Measurements from ENCODE around the gene GRAMD1B. TPM values are rescaled to one million over a fixed set of nuclear protein-coding genes. Genes with fewer than 3 reads are reported as not detected.
A peak's percentile ranks its signal among the peaks of the same experiment; 100 is the strongest.

GRAMD1B gene
- total RNA-seq, 1 donor from 2014 or later: 1.4 TPM

- no peak for ATAC-seq
Measured at GRCh38 chr11:123409456-123410217, 20.4 kb upstream of the GRAMD1B start.

GRCh38 chr11:123410218-123410549 is 19.9 kb upstream of the GRAMD1B start:
- ATAC-seq: no peak

DNA sequence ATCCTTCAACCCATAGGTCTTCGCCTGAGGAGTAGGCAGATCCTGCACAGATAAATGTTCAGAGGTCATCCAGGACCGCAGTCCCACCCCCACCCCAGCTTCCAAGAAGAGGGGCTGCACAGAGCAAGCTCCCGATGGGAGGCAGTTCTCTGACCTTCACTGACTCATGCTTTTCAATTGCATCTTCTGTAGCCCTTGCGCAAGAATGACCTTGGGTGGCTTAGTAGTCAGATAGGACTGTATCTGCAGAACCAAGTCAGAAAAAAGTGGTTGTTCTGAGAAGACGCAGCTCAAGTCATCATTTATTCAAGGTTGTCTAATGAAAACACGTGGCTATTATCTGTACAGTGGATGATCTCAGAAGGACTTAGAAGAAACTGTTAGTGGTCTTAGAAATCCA is 16.4 kb upstream of the GRAMD1B start:
- ATAC-seq: no peak

DNA sequence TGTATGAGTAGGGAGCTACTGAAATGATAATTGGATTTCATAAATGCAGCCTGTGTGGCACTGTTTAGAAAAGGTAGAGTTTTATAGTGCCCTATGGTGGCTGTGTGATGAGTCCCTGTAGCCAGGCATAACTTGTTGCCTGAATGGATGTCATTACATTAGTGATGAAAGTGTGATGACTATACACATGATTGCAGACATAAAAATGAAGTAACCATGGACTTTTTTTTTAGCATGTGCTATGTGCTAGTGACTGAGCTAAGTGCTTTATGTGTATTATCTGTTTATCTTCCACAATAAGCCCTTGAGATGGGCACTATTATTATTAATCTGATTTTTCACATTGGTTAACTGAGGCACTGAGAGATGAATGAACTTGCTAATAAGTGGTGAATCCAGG is 13.5 kb upstream of the GRAMD1B start:
- no peak for ATAC-seq

DNA sequence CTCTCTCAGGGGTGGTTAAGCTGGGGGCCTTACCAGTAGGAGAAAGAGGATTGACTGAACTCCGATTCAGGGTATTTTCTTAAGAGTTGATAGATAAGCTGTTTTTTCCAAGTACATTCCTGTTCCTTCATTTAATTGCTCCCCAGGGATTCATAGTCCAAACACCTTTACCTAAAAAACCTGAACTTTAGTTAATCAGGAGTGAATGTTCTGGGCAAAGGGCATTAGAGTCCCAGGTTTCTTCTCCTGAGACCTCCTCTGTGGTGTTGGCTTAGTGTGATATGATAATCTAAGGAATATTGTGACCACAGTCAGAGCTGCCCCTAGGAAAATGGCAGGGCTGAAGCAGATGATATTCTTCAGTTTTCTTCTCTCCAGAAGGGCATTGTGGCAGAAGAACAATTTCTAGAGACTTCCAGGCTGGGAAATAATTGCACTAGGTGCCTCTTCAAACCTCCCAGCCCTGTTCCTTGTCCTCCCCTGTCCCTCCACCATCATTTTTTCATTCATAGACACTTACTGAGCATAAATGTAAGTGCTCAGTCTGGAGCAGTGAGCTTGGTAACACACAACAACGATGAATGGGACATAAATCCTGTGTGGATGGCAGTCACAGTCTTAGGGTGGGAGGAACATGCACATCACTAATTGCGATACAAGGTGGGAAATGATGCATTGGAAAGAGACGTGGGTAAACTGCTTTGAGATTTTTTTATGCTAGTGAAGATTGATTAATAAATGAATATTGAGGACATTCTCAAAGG is 11.5 kb upstream of the GRAMD1B start:
- ATAC-seq: no peak

- ATAC-seq: peak; percentile 41
Measured at GRCh38 chr11:123419731-123420452, 10.2 kb upstream of the GRAMD1B start.

- ATAC-seq: no peak
Measured at GRCh38 chr11:123421589-123421988, 8.5 kb upstream of the GRAMD1B start.

- ATAC-seq: no peak
Measured at GRCh38 chr11:123425367-123425766, 4.7 kb upstream of the GRAMD1B start.

GRCh38 chr11:123426789-123427188 is 3.3 kb upstream of the GRAMD1B start:
- no peak for ATAC-seq

DNA sequence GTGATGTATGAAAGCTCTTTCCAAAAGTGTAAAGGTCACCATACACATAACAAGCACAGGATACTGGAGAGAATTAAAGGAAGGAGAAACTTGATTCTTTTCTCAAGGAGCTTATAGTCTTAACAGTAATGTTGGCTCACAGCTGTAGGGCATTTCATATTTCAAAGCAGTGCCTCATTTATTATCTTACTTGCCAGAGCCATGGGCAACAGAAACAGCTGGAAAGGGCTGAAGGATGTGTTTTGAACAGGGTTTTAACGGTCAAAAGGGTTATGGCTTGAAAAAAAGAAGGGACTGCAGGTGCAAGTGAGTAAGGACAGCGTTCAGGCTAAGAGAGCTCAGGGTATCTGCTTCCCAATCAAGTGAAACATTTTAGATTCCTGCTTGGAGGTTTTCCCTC is 2.7 kb upstream of the GRAMD1B start:
- ATAC-seq: no peak

GRCh38 chr11:123428116-123428715 is 1.9 kb upstream of the GRAMD1B start:
- ATAC-seq: no peak

DNA sequence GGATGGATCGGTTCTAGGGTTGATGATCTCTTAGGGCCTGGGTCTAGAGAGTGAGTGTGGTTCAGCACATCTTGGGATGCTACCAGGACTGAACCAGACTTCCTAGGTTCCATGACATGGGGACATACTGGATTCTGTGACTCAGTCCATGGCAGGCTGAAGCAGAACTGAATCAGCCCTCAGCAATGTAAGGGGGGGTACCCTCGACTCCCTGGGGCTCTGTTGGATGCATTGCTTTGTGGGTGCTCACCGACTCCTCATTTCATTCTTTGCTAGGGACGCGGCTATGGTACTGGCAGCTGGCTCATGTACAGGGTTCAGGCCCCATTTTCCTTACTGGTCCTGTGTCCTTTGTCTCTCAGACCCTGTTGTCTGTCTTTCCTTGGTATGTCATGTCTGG is 733 bp upstream of the GRAMD1B start:
- no peak for ATAC-seq

GRCh38 chr11:123430721-123431497 is 840 bp downstream of the GRAMD1B start:
- peak; percentile 79 for ATAC-seq

GRCh38 chr11:123431619-123432018 is 1.6 kb downstream of the GRAMD1B start:
- ATAC-seq: no peak

GRCh38 chr11:123434262-123434661 is 4.2 kb downstream of the GRAMD1B start:
- no peak for ATAC-seq

DNA sequence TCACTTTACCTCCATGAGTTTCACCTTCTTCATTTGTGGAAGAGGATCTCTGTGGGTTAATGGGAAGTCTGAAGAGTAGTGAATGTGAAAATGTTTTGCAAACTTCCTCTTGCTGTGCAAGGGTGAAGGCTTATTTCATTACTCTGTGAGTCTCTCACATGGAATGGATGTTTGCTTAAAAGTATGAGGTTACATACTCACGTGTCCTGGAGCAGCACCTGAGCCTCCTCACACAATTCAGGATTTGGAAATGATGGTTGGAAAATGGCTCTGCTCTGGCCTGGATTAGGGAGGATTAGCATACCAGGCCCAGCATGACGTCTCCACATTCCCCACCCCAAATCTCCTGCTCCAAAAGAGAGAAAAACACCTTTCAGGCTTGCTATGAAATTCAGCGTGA is 4.8 kb downstream of the GRAMD1B start:
- ATAC-seq: no peak

DNA sequence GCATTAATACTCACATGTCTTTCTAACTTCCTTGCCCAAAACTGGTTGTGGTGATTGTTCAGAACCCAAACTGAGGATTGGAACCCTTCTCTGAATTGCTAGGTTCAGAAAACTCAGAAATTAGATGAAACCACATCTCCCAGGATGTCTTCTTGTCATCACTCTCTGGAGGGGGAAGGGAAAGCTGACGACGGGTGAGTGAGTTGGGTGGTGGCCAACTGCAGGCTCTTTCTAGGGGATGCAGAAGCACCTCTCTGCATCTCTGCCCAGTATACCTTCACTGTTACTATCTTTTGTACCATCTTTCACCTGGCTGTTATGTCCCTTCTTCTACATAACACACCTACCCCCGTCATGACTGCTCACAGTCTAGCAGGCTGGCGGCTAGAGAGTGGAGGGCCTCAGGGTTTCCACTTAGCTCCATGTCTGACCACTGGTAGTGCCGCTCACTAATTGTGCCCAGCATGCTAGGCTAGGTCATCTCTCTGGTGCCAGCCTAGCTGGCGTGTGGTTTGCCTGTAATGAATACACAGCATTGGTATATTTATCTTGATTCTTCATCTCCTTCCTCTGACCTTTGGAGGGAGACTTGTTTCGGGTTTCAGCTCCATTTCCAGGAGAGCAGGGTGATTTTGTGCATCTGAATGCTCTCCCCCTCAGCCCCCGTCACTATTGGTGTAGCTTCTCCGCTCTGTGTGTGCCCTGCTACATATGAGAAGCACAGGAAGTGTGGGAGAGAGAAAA is 7.3 kb downstream of the GRAMD1B start:
- ATAC-seq: no peak

DNA sequence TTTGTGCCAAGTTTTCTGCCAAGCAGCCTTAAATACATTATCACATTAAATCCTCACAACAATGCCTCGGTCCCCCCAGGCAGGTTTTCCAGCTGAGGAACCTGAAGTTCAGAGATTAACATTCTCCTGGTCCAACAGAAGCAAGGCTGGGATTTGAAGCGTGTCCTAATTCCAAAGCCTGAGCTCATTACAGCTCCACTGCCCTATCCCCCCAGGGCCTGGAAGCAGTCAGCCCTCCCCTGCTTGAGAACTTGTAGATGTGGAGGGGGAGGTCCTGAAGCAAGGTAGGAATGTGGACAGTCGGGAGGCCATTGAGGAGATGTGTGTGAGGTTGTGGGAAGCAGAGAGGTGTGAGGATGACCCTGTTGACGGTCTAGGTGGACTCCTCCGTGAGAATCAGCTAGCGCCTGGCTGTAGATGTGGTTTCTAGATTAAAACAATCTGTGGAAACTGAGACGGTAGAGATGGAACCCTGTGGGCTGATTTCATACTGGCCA is 8.1 kb downstream of the GRAMD1B start:
- ATAC-seq: peak; percentile 28

DNA sequence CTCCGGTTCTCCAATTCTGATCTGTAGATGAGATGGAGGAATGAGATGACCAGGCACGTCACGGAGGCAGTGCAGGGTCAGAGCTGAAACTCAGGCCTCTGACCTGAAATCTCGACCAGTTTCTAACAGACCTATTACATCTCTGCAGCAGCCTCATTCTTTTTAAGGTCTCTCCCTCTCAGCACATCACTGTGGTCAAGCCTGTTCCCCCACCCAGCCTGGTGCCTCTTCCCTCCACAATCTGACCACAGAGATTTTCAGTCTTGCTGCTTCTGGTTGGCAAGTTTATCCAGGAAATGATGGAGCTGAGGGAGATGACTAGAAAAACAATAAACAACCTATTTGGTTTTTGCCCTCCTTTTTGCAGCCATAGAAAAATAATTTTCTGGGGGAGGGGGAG is 9.5 kb downstream of the GRAMD1B start:
- no peak for ATAC-seq

- ATAC-seq: no peak
Measured at GRCh38 chr11:123441161-123441560, 11.1 kb downstream of the GRAMD1B start.

GRCh38 chr11:123443851-123444623 is 14.0 kb downstream of the GRAMD1B start:
- ATAC-seq: no peak

Measured in esophagus mucosa (tissue), 1 donor.